CD4-positive, alpha-beta memory T cell (primary cell): ENCODE data around the gene TFAM. TPM values are rescaled to one million over a fixed set of nuclear protein-coding genes. Genes with fewer than 3 reads are reported as not detected.

Experiments
- CTCF ChIA-PET: fragments of 350-600 bp; sonication (Branson Sonifier 250); formaldehyde crosslinking; loops from one replicate; lab custom pipeline; 2021; ENCODE audit warnings: inconsistent platforms; ENCODE audit not compliant: partially characterized antibody; lab: Charles Lee
- POLR2A ChIA-PET: fragments of 350-600 bp; sonication (Branson Sonifier 250); formaldehyde crosslinking; loops from one replicate; lab custom pipeline; 2021; ENCODE audit not compliant: partially characterized antibody; lab: Charles Lee
- DNase-seq, 5 donors: peaks; one replicate each; pipeline versions ENCODE4 v3.0.0 to v3.0.0-alpha.2; 2020 to 2022; ENCODE audit warnings: mixed read lengths in 1 of 5
- H3K27ac ChIP-seq: one replicate; pipeline ENCODE4 v1.7.0; 2013; ENCODE audit warnings: low read depth, low read length
- H3K27me3 ChIP-seq: 2 replicates; pipeline ENCODE4 v1.7.0; 2013; ENCODE audit warnings: mild to moderate bottlenecking, low read length, moderate library complexity; ENCODE audit not compliant: insufficient read depth
- H3K36me3 ChIP-seq: 2 replicates; pipeline ENCODE4 v1.7.0; 2013; ENCODE audit warnings: mild to moderate bottlenecking, low read length, moderate library complexity; ENCODE audit not compliant: insufficient read depth
- H3K4me1 ChIP-seq: 2 replicates; pipeline ENCODE4 v1.7.0; 2013; ENCODE audit warnings: mild to moderate bottlenecking, low read length, moderate library complexity; ENCODE audit not compliant: insufficient read depth
- H3K4me3 ChIP-seq, 2 donors: one replicate each; pipeline ENCODE4 v1.7.0; 2013; ENCODE audit warnings: low read length in 2 of 2, mild to moderate bottlenecking in 1 of 2
- H3K9me3 ChIP-seq, 2 donors: one replicate each; pipeline ENCODE4 v1.7.0; 2013; ENCODE audit warnings: low read length in 2 of 2, control low read depth in 1 of 2; ENCODE audit not compliant: control insufficient read depth in 1 of 2
- H3K27ac Mint-ChIP-seq, 7 donors: one replicate each; pipeline ENCODE4 v1.8.0; 2020 to 2021; ENCODE audit warnings: mixed read lengths in 7 of 7, mild to moderate bottlenecking in 6 of 7, inconsistent platforms in 3 of 7, moderate library complexity in 3 of 7
- H3K27me3 Mint-ChIP-seq, 2 donors: one replicate each; pipeline ENCODE4 v1.8.0; 2020 to 2021; ENCODE audit warnings: mixed read lengths in 2 of 2
- H3K36me3 Mint-ChIP-seq, 2 donors: one replicate each; pipeline ENCODE4 v1.8.0; 2020 to 2021; ENCODE audit warnings: mixed read lengths in 2 of 2, inconsistent platforms in 1 of 2, mild to moderate bottlenecking in 1 of 2
- H3K4me1 Mint-ChIP-seq, 4 donors: one replicate each; pipeline ENCODE4 v1.8.0; 2020 to 2021; ENCODE audit warnings: mixed read lengths in 4 of 4, mild to moderate bottlenecking in 1 of 4
- H3K4me3 Mint-ChIP-seq, 8 donors: one replicate each; pipeline ENCODE4 v1.8.0; 2020 to 2021; ENCODE audit warnings: mixed read lengths in 8 of 8, mild to moderate bottlenecking in 7 of 8, moderate library complexity in 6 of 8, inconsistent platforms in 3 of 8
- H3K9me3 Mint-ChIP-seq, 8 donors: one replicate each; pipeline ENCODE4 v1.8.0; 2020 to 2021; ENCODE audit warnings: mixed read lengths in 8 of 8, mild to moderate bottlenecking in 5 of 8, inconsistent platforms in 3 of 8, moderate library complexity in 1 of 8
- intact Hi-C: fragments of 100-400 bp; cut with micrococcal nuclease; formaldehyde crosslinking; loops from one replicate; pipeline ENCODE4 v1.15.1; 2023
- polyA plus RNA-seq, 2 donors: library from polyadenylated mRNA; unstranded; fragments of 300-500 nt; fragmentation: Illumina TruSeq; gene quantifications; one replicate each; pipeline ENCODE4 v1.2.3, GENCODE V29; 2021
- total RNA-seq, 2 experiments: library from RNA; stranded (reverse); gene quantifications; one replicate each; pipeline ENCODE4 v1.2.3, GENCODE V29; 2021

Gene TFAM
- total and polyA plus RNA-seq, 4 experiments from 2014 or later: 28.5 to 52.1 (median 44.1) TPM

GRCh38 chr10:58358947-58359346 is 26.3 kb upstream of the TFAM start:
- Histone ChIP-seq H3K4me1 (peaks cover 25% of the 10 kb centered on the region), H3K27me3 (no peaks in the 10 kb centered on the region), H3K9me3 (no peaks in the 10 kb centered on the region), H3K36me3 (no peaks in the 10 kb centered on the region), H3K4me3 (no peak overlapping the region), H3K27ac (no peak overlapping the region)
- POLR2A ChIA-PET: no interaction called here
- H3K36me3 Mint-ChIP-seq: peaks cover 9 to 12% of the 10 kb centered on the region in 2 donors
- no peaks in the 10 kb centered on the region for H3K27me3 Mint-ChIP-seq
- H3K27ac Mint-ChIP-seq: no peak overlapping the region
- H3K4me3 Mint-ChIP-seq: no peak overlapping the region
- DNase-seq: no peak
- no peaks in the 10 kb centered on the region for H3K9me3 Mint-ChIP-seq
- peaks cover 24 to 42% (median 29%) of the 10 kb centered on the region in 4 donors for H3K4me1 Mint-ChIP-seq
- intact Hi-C loops: no loop called here
- CTCF ChIA-PET: interaction anchor here (0.7 kb wide), 1 partner anchor 294 kb away, joined by 3 read pairs; no protein-coding TSS in a partner anchor

- Histone ChIP-seq H3K4me3 (no peak overlapping the region), H3K27me3 (no peaks in the 10 kb centered on the region), H3K9me3 (no peaks in the 10 kb centered on the region), H3K36me3 (no peaks in the 10 kb centered on the region), H3K4me1 (peaks cover 25% of the 10 kb centered on the region), H3K27ac (no peak overlapping the region)
- Mint-ChIP-seq H3K4me3 (peak overlapping the region in 4 of 8 donors; percentile 16 to 69 (median 50)), H3K4me1 (peaks cover 22 to 42% (median 28%) of the 10 kb centered on the region in 4 donors), H3K9me3 (no peaks in the 10 kb centered on the region), H3K27me3 (no peaks in the 10 kb centered on the region), H3K27ac (peak overlapping the region in 2 of 7 donors; percentile 3 to 51), H3K36me3 (peaks cover 13 to 15% of the 10 kb centered on the region in 2 donors)
- CTCF ChIA-PET: interaction anchor here (0.7 kb wide), 1 partner anchor 294 kb away, joined by 3 read pairs; no protein-coding TSS in a partner anchor
- no peak for DNase-seq
- intact Hi-C loops: no loop called here
- POLR2A ChIA-PET: no interaction called here
These were observed 25.7 kb upstream of the TFAM start for GRCh38 chr10:58359541-58359940.

- Mint-ChIP-seq H3K27ac (peak overlapping the region in 2 of 7 donors; percentile 54 to 56), H3K36me3 (peaks cover 18 to 24% of the 10 kb centered on the region in 2 donors), H3K9me3 (no peaks in the 10 kb centered on the region), H3K4me1 (peaks cover 22 to 42% (median 25%) of the 10 kb centered on the region in 4 donors), H3K4me3 (peak overlapping the region in 1 of 8 donors; percentile 69), H3K27me3 (no peaks in the 10 kb centered on the region)
- ChIA-PET POLR2A (no interaction called here), CTCF (interaction anchor here (1.1 kb wide), 1 partner anchor 25 kb away, joined by 3 read pairs; no protein-coding TSS in a partner anchor)
- intact Hi-C loops: no loop called here
- no peaks in the 10 kb centered on the region for H3K9me3 ChIP-seq
- H3K36me3 ChIP-seq: no peaks in the 10 kb centered on the region
- no peak for DNase-seq
- H3K27ac ChIP-seq: no peak overlapping the region
- no peaks in the 10 kb centered on the region for H3K27me3 ChIP-seq
- H3K4me1 ChIP-seq: peaks cover 25% of the 10 kb centered on the region
- H3K4me3 ChIP-seq: no peak overlapping the region
These were observed 24.7 kb upstream of the TFAM start for GRCh38 chr10:58360412-58361004.

- no peak for DNase-seq
- POLR2A ChIA-PET: no interaction called here
- no peaks in the 10 kb centered on the region for H3K36me3 ChIP-seq
- H3K4me3 Mint-ChIP-seq: no peak overlapping the region
- CTCF ChIA-PET: interaction anchor here (1.1 kb wide), 1 partner anchor 26 kb away, joined by 3 read pairs; no protein-coding TSS in a partner anchor
- peaks cover 25% of the 10 kb centered on the region for H3K4me1 ChIP-seq
- no peaks in the 10 kb centered on the region for H3K9me3 ChIP-seq
- intact Hi-C loops: no loop called here
- H3K36me3 Mint-ChIP-seq: peaks cover 18 to 25% of the 10 kb centered on the region in 2 donors
- H3K4me1 Mint-ChIP-seq: peaks cover 20 to 40% (median 24%) of the 10 kb centered on the region in 4 donors
- H3K4me3 ChIP-seq: no peak overlapping the region
- no peaks in the 10 kb centered on the region for H3K27me3 Mint-ChIP-seq
- no peaks in the 10 kb centered on the region for H3K9me3 Mint-ChIP-seq
- peak overlapping the region in 1 of 7 donors; percentile 14 for H3K27ac Mint-ChIP-seq
- no peak overlapping the region for H3K27ac ChIP-seq
- no peaks in the 10 kb centered on the region for H3K27me3 ChIP-seq
These were observed 23.9 kb upstream of the TFAM start for GRCh38 chr10:58361353-58361752.

GRCh38 chr10:58362027-58362789 is 23.0 kb upstream of the TFAM start:
- peaks cover 16 to 32% (median 19%) of the 10 kb centered on the region in 4 donors for H3K4me1 Mint-ChIP-seq
- CTCF ChIA-PET: no interaction called here

GRCh38 chr10:58367069-58367468 is 18.1 kb upstream of the TFAM start:
- peaks cover 20 to 22% of the 10 kb centered on the region in 2 donors for H3K36me3 Mint-ChIP-seq
- Histone ChIP-seq H3K9me3 (no peaks in the 10 kb centered on the region), H3K4me3 (no peak overlapping the region), H3K4me1 (no peaks in the 10 kb centered on the region), H3K27me3 (no peaks in the 10 kb centered on the region), H3K27ac (no peak overlapping the region), H3K36me3 (peaks cover 6% of the 10 kb centered on the region)
- H3K27ac Mint-ChIP-seq: no peak overlapping the region
- intact Hi-C loops: no loop called here
- H3K9me3 Mint-ChIP-seq: no peaks in the 10 kb centered on the region
- CTCF ChIA-PET: interaction anchor here (0.5 kb wide), 1 partner anchor 43 kb away, joined by 3 read pairs; no protein-coding TSS in a partner anchor
- no peak for DNase-seq
- H3K27me3 Mint-ChIP-seq: no peaks in the 10 kb centered on the region
- no peaks in the 10 kb centered on the region for H3K4me1 Mint-ChIP-seq
- POLR2A ChIA-PET: no interaction called here
- H3K4me3 Mint-ChIP-seq: no peak overlapping the region

More at GRCh38 chr10:58362027-58362789, 23.0 kb upstream of the TFAM start:
- Histone ChIP-seq H3K9me3 (no peaks in the 10 kb centered on the region), H3K27me3 (no peaks in the 10 kb centered on the region), H3K4me3 (no peak overlapping the region), H3K27ac (no peak overlapping the region), H3K36me3 (peaks cover 3% of the 10 kb centered on the region), H3K4me1 (peaks cover 25% of the 10 kb centered on the region)
- Mint-ChIP-seq H3K36me3 (peaks cover 23 to 27% of the 10 kb centered on the region in 2 donors), H3K9me3 (no peaks in the 10 kb centered on the region), H3K27ac (no peak overlapping the region), H3K27me3 (no peaks in the 10 kb centered on the region), H3K4me3 (no peak overlapping the region)
- DNase-seq: no peak
- POLR2A ChIA-PET: no interaction called here
- intact Hi-C loops: no loop called here

- no peaks in the 10 kb centered on the region for H3K4me1 Mint-ChIP-seq
- Histone ChIP-seq H3K9me3 (no peaks in the 10 kb centered on the region), H3K4me3 (no peak overlapping the region), H3K27ac (no peak overlapping the region), H3K36me3 (peaks cover 6% of the 10 kb centered on the region), H3K27me3 (no peaks in the 10 kb centered on the region), H3K4me1 (no peaks in the 10 kb centered on the region)
- no peaks in the 10 kb centered on the region for H3K27me3 Mint-ChIP-seq
- ChIA-PET POLR2A (interaction anchor here (0.8 kb wide), 1 partner anchor 13 kb away, joined by 4 read pairs; the partner anchor contains the start of gene TFAM), CTCF (interaction anchor here (1.4 kb wide), 1 partner anchor 13 kb away, joined by 4 read pairs; no protein-coding TSS in a partner anchor)
- DNase-seq: no peak
- intact Hi-C loops: no loop called here
- H3K36me3 Mint-ChIP-seq: peaks cover 3 to 5% of the 10 kb centered on the region in 2 donors
- H3K27ac Mint-ChIP-seq: no peak overlapping the region
- peaks cover 0 to 1% (median 0%) of the 10 kb centered on the region in 8 donors for H3K9me3 Mint-ChIP-seq
- H3K4me3 Mint-ChIP-seq: no peak overlapping the region
These were observed 13.7 kb upstream of the TFAM start for GRCh38 chr10:58371473-58371872.
